ENCODE data around the gene CRTC3.

The CRTC3 gene

DNA sequence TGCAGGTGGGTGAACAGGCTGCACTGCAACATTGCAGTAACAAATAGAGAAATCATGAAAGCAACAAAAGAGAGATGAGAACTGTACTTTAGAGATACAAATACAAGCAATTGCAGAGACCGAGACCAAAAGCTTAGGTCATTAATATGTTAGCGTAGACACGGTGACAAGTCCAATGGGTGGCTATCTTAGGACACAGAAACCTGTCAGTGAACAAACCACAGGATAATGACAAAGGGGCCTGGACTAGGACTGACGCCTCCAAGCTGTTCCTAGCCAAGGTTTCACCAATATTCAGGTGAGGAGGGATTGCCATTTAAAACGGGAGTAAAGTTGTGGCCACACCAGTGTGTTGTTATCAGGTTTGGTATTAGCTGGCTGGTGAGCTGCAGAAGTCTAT is 145.7 kb downstream of the CRTC3 start:
- H3K27ac ChIP-seq = no peak overlapping the region
- TF ChIP-seq, protein P1, sequence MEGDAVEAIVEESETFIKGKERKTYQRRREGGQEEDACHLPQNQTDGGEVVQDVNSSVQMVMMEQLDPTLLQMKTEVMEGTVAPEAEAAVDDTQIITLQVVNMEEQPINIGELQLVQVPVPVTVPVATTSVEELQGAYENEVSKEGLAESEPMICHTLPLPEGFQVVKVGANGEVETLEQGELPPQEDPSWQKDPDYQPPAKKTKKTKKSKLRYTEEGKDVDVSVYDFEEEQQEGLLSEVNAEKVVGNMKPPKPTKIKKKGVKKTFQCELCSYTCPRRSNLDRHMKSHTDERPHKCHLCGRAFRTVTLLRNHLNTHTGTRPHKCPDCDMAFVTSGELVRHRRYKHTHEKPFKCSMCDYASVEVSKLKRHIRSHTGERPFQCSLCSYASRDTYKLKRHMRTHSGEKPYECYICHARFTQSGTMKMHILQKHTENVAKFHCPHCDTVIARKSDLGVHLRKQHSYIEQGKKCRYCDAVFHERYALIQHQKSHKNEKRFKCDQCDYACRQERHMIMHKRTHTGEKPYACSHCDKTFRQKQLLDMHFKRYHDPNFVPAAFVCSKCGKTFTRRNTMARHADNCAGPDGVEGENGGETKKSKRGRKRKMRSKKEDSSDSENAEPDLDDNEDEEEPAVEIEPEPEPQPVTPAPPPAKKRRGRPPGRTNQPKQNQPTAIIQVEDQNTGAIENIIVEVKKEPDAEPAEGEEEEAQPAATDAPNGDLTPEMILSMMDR (IDR thresholded peaks at IDR 0.05) = no peak
- TF ChIP-seq ZFX (IDR thresholded peaks at IDR 0.05; ENCODE audit: borderline replicate concordance) = no peak

DNA sequence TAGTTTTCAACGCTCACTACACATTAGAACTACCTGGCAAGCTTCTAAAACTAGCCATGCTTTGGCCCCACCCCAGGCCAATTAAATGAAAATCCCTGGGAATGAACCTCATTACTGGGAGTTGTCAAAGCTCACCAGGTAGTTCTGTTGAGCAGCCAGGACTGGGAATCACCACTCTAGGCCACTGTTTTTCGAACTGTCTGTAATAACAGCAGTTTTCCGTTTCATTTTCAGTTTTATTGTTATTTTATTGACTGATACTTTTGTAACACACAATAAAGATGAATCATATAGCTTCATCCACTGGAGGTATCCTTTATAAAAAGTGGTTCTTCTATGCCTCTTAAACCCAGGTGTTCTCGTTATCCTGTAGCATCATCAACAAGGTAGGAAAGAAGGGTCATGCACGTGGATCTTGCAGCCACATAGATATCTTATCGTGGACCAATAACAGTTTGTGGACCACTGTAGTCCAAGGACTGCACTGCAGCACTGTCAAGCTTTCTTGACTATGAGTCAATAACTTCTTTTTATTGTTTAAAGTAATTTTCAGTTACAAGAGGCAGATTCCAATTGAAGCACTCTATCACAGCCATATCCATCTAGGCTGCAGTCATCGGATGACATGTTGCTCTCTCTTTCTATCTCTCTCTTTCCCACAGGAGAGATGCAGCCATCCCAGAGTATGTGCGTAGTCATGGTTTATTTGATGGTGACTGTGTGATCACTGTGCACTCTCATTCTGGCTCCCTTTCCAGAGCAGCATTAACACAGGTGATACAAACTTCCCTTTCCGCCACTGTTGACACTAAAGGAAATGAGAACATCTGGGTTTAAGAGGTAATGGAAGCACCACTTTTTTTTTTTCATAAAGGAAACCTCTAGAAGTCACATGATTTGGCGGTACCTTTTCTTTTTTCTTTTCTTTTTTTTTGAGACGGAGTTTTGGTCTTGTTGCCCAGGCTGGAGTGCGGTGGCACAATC is 148.4 kb downstream of the CRTC3 start:
- H3K27ac ChIP-seq = no peak overlapping the region
- TF ChIP-seq, protein P1 (IDR thresholded peaks at IDR 0.05) = no peak
- TF ChIP-seq ZFX (IDR thresholded peaks at IDR 0.05; ENCODE audit: borderline replicate concordance) = no peak

DNA sequence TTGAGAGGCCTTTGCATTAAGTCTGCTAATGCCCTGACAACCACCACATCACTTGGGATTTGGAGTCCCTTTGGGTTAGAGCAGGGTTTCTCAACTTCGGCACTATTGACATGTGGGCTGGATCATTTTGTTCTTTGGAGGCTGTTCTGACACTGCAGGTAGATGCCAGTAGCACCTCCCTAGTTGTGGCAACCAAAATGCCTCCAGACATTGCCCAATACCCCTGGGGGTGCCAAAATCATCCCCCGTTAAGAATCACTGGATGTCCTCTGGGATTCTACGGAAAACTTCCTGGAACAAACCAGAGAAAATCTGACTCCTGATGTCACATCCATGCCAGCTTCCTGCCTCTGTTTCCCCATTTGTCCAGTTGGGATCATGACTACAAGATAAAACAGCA is 150.2 kb downstream of the CRTC3 start:
- H3K27ac ChIP-seq = no peak overlapping the region
- no peak for TF ChIP-seq ZFX (IDR thresholded peaks at IDR 0.05; ENCODE audit: borderline replicate concordance)
- TF ChIP-seq, protein P1 (IDR thresholded peaks at IDR 0.05) = no peak

DNA sequence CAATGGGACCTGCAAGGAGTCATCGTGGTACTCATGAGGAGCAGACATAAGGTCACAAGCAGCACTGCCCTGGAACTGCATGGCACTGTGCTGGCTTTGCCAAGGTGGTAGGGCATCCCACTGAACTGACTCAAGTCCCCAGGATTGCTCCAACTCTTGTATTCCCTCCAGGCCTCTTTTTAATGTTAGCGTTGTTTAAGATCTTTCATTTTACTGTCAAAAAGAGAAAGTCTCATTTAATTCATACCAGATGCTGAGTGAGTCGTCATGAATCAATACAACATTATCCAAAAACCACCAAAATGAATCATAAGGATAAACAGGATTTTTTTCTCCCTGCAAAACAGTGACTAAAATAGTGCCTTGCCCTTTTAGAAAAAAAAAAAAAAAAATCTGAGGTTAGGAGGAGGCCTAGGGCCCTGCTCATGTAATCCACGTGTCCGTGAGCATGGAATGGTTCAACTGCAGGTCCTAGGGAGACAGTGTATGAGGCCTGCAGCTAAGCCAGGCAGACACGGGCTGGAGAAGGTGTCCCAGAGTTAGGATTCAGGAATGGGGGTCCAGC is 150.7 kb downstream of the CRTC3 start:
- no peak overlapping the region for H3K27ac ChIP-seq
- TF ChIP-seq, protein P1 (IDR thresholded peaks at IDR 0.05) = no peak
- TF ChIP-seq ZFX (IDR thresholded peaks at IDR 0.05; ENCODE audit: borderline replicate concordance) = no peak

DNA sequence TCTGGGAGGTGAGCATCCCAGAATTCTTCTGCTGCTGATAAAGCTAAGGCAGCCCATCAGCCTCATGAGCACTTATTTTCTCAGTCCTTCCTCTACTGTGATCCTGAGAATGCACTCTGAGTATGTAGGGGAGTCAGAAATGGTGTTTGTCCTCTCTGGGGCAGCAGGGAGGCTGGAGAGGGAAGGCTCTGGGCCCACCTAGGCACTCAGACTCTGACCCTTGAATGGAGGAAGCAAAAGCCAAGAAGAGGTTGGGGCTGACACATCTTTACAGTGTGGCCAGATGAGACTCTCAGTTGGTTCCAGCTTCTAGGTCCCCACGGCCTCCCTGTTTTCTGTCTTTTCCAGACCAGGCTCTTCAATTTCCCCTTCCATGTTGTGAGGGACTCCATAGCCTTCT is 151.3 kb downstream of the CRTC3 start:
- no peak overlapping the region for H3K27ac ChIP-seq
- no peak for TF ChIP-seq ZFX (IDR thresholded peaks at IDR 0.05; ENCODE audit: borderline replicate concordance)
- TF ChIP-seq, protein P1 (IDR thresholded peaks at IDR 0.05) = no peak

DNA sequence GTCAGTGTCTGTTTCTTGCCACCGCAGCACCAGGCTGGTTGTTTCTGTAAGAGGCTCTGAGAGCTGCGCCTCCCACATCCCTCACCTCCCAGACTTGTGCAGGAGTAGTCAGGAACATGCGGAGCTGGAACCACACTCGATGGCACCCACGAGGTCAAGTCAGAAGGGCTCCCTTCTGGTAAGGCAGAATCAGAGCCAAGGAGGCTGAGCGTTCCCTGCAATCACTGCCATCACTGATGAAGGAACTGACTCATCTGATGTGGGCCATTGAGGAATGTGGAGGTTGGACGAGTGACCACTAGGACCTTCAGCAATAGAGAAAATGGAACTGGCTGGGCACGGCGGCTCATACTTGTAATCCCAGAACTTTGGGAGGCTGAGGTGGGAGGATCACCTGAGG is 151.8 kb downstream of the CRTC3 start:
- H3K27ac ChIP-seq = no peak overlapping the region
- TF ChIP-seq, protein P1 (IDR thresholded peaks at IDR 0.05) = no peak
- no peak for TF ChIP-seq ZFX (IDR thresholded peaks at IDR 0.05; ENCODE audit: borderline replicate concordance)

DNA sequence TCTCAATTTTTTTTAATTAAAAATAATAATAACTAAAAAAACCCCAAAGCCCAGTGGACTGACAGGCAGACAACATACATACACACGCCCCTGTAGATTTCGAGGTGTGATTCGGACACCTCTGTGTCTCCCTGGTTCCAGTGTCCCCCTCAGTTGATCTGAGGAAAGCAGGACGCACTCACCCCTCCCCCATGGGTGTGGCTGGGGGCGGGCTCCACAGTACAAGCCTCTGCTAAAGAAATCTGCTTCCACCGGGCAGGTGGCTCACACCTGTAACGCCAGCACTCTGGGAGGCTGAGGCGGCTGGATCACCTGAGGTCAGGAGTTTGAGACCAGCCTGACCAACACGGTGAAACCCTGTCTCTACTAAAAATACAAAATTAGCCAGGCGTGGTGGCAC is 153.6 kb downstream of the CRTC3 start:
- H3K27ac ChIP-seq = no peak overlapping the region
- TF ChIP-seq, protein P1 (IDR thresholded peaks at IDR 0.05) = no peak
- no peak for TF ChIP-seq ZFX (IDR thresholded peaks at IDR 0.05; ENCODE audit: borderline replicate concordance)

All from 22Rv1 (cell line).